ENCODE measurements around the gene DTD1.
"Not testable (repeated sequence)": the region's sequence is repeated elsewhere in the genome, so short reads cannot be mapped to it uniquely, and the experiment has no call there.

The DTD1 gene

GRCh38 chr20:18737140-18737539, 149.3 kb downstream of the DTD1 start:
- in situ Hi-C loops (cut with HindIII; ENCODE audit: low sequenced_read_pairs), result no loop called here

GRCh38 chr20:18738055-18738454, 150.2 kb downstream of the DTD1 start:
- in situ Hi-C loops (cut with HindIII; ENCODE audit: low sequenced_read_pairs), result no loop called here

DNA sequence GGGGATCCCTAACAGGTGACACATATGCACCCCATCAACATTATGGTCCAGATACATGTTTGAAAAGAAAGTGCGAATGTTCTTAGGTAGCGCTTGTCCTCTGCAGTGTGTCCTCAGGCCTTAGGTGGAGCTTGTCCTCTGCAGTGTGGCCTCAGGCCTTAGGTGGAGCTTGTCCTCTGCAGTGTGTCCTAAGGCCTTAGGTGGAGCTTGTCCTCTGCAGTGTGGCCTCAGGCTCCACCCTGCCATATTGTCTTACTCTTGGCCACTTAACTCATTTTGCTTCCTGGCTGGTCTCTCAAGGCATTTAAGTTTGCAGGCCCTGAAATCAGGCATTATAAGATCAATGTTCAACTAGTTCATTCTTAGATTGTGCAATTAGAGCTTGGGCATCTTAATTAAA, 151.0 kb downstream of the DTD1 start:
- in situ Hi-C loops (cut with HindIII; ENCODE audit: low sequenced_read_pairs), result no loop called here

GRCh38 chr20:18739751-18740166, 151.9 kb downstream of the DTD1 start:
- in situ Hi-C loops (cut with HindIII; ENCODE audit: low sequenced_read_pairs), result no loop called here

GRCh38 chr20:18740726-18741125, 152.9 kb downstream of the DTD1 start:
- in situ Hi-C loops (cut with HindIII; ENCODE audit: low sequenced_read_pairs), result no loop called here

- in situ Hi-C loops (cut with HindIII; ENCODE audit: low sequenced_read_pairs), result no loop called here
These were observed 155.0 kb downstream of the DTD1 start for GRCh38 chr20:18742841-18743240.

DNA sequence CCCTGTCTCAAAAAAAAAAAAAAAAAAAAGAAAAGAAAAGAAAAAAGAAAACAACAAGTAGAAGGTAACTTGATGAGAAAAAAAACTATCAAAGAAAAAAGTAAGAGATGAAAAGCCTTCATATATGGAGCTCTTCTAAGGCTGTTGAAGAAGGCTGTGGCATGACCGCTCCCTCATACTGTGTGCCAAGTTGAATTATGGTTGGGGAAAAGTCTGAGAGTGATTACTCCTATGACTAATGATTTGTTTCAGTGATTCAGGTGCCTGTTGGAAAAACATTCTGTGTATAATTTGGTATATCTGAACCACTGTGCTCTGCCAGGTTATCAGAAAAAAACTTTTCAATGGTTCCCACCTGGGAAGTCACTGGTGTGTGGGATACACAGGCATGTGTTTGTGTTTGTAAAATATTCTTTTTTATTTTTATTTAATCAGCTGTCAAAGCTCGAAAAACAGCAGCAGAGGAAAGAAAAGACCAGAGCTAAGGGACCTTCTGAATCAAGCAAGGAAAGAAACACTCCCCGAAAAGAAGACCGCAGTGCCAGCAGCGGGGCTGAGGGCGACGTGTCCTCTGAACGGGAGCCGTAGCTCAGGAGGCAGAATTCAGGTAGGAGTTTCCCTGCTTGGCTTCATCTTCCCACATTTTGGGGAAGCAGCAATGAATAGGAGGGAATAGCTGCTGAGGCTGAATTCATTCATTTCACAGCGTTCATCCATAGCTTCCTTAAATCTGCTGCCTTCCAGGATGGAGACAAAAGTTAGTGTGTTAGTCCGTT, 156.0 kb downstream of the DTD1 start:
- in situ Hi-C loops (cut with HindIII; ENCODE audit: low sequenced_read_pairs), result no loop called here

- in situ Hi-C loops (cut with HindIII; ENCODE audit: low sequenced_read_pairs), result no loop called here
These were observed 159.2 kb downstream of the DTD1 start for GRCh38 chr20:18747090-18747489.

DNA sequence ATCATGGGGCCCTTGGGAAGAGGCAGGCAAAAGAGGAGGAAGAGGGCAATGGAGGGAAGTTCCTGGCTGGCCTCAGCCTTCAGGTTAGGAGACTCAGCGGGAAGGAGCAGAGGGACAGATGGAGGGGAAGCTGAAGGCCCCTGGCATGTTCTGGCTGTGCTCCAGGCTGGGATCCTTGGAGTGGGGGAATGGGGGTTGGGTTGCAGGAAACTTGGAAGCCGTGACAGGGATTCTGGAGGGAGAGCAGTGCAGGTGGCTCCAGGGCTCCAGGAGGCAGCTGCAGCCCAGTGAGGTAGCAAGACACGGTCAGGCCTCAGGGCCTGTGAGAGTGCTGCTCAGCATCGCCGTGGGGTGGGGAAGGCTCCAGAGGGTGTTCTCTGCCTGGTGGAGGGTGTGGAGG, 161.1 kb downstream of the DTD1 start:
- in situ Hi-C loops (cut with HindIII; ENCODE audit: low sequenced_read_pairs), result no loop called here

DNA sequence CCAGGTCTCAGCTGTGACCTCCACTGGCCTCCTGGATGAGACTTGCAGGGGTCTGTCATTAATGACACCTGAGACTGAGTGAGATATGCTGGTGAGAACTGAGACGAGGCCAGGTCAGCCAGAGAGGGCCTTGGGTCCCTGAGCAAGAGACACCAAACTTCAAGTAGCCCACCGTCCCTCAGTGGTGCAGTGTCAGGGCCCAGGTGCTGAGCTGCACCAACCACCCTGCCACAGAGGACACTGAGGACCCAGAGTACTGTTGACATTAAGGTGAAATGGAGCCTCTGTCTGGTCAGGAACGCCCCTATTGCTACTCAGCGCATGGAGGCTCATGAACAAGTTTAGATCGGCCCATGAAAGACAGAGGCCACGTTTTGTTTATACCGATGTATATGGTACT, 161.7 kb downstream of the DTD1 start:
- in situ Hi-C loops (cut with HindIII; ENCODE audit: low sequenced_read_pairs), result no loop called here

DNA sequence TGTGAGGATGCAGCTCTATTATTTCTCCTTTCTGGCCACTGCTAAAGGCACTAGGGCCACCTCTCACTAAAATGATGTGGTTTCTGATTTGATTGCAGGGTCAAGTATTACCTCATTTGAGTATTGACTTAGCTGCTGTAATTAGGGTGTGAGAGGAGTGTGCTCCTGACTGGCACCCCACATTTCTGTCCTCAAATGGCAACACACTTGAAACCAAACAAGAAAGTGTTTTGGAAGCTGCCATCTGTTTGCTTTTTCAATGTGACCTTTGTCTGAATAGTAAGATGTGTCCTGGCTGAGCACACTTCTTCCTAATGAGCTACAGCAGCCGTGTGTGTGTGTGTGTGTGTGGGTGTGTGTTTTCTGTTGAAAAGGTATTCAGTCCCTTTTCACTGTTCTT, 162.9 kb downstream of the DTD1 start:
- in situ Hi-C loops (cut with HindIII; ENCODE audit: low sequenced_read_pairs), result no loop called here

GRCh38 chr20:18754030-18754652, 166.3 kb downstream of the DTD1 start:
- in situ Hi-C loops (cut with HindIII; ENCODE audit: low sequenced_read_pairs), result no loop called here

- in situ Hi-C loops (cut with HindIII; ENCODE audit: low sequenced_read_pairs), result no loop called here
These were observed 166.8 kb downstream of the DTD1 start for GRCh38 chr20:18754653-18755045.

GRCh38 chr20:18760852-18761251, 173.0 kb downstream of the DTD1 start:
- in situ Hi-C loops (cut with HindIII; ENCODE audit: low sequenced_read_pairs), result not testable (repeated sequence)

DNA sequence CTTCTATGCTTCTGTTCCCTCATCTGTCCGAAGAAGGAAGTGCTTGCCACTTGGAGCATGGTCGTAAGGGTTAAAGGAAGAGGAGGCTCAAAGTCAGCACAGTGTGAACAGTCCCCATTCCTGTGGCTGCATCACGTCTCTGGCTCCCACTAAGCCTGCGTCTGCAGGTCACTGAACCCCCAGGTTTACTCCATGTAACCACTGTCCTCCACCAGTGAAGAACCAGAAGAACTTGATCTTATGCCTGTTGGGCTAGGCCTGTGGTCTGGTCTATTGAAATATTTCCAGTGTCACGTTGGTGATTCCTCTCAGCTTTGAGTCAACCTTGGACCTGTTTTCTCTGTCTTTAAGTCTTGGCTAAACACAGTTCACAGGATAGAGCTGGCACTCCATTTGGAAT, 179.8 kb downstream of the DTD1 start:
- in situ Hi-C loops (cut with HindIII; ENCODE audit: low sequenced_read_pairs), result no loop called here

DNA sequence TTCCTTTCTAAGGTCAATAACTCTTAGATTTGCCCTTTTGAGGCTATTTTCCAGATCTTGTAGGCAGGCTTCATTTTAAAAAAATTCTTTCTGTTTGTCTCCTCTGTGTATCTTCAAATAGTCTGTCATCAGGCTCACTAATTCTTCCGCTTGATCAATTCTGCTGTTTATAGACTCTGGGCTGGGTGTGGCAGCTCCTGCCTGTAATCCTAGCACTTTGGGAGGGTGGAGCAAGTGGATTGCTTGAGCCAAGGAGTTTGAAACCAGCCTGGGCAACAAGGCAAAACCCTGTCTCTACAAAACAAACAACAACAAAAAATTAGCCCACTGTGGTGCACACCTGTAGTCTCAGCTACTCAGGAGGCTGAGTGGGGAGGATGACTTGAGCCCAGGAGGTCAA, 185.7 kb downstream of the DTD1 start:
- in situ Hi-C loops (cut with HindIII; ENCODE audit: low sequenced_read_pairs), result no loop called here

- in situ Hi-C loops (cut with HindIII; ENCODE audit: low sequenced_read_pairs), result no loop called here
These were observed 186.4 kb downstream of the DTD1 start for GRCh38 chr20:18774207-18774606.

- in situ Hi-C loops (cut with HindIII; ENCODE audit: low sequenced_read_pairs), result no loop called here
These were observed 187.8 kb downstream of the DTD1 start for GRCh38 chr20:18775633-18776032.

DNA sequence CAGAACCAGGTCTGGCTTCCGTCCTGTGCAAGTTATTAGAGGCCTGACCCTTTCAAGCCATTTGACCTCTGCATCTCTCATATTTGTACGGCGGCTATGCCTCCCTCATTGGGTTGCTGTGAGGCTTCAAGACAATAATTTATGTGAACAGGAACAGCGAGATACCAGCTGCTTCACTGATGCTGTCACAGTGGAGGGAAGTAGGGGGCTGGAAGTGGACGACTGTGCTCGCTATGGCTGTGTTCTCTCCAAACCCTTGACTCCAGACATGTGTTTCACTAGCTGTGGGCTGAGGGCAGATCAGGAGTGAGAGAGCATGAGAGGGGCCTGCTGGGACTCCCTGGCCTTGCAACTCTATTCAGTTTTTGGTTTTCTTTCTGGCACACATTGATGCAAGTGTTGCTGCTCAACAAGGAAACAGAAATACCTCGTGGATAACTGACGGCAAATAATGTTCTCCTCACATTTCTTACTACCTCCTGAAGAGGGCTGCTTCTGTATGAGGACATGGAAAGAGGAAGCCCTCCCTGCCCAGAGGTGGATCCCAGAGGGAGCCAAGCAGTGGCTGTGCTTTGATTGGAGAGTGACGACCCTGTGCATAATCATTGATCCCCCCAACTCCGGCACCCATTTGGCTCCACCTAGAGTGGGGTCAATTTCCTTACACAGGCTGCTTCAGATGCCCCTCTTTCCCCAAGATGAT, 191.0 kb downstream of the DTD1 start:
- in situ Hi-C loops (cut with HindIII; ENCODE audit: low sequenced_read_pairs), result no loop called here

- in situ Hi-C loops (cut with HindIII; ENCODE audit: low sequenced_read_pairs), result no loop called here
These were observed 192.7 kb downstream of the DTD1 start for GRCh38 chr20:18780385-18781130.

DNA sequence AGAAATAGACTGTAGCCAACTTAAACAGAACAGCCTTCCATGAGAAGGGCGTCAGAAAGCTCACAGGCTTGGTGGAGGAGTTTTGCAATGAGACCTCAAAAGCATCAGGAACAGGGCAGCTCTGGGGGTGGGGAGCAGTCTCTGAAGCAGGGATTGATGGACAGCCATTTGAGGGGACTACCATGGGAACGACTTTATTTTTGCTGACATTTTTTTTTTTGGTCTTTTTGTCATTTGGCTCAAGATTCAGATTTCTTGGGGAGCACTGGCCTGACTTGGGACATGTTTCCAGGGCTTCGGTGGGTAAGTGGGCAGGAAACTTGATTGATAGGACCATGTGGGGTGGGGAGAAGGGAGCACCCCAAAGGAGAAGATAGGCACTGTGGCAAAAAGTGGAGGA, 193.7 kb downstream of the DTD1 start:
- in situ Hi-C loops (cut with HindIII; ENCODE audit: low sequenced_read_pairs), result no loop called here
